ENCODE results near the gene SLC39A7.

The SLC39A7 gene

DNA sequence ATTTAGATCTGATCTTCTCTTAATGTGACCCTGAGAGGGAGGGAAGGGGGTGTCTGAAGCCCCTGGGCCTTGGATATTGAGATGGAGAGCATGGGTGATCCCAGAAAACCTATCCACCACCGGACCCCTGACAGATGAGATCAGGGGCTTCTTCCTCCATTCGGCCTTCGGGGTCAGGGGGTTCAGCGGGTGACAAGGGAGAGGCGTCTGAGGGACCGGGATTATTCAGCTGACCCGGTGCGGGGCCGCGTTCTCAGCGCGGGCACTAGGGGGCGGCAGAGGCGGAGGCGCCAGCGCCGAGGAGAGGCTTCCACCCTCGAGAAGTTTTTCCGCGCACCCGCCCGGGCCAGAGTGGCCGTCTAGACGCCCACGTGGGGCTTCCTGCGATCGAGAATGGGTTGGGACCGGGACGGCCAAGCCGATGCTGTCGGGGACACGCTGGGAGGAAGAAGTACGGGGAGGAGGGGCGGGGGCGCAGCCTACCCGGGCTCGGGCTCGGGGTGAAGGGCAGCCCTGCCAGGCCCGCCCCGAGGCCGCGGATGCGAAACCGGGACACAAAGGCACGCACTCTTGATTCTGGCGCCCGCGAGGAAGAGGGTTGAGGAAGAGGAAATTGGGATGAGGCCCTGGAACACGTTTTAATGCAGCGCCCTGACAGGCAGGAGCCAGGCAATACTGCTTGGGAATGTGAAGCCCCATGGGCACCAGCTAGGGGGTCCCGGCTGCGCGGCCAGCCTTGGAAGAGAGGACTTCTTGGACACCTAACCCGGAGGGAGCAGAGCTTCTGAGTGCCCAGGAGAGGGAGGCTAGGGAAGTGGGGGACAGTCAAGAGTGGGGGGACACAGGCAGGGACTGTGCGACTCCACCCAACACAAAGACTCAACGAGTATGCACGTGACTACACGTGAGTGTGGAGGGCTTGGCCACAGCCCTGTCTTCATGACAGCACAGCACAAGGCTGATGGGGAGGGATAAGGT is 39.0 kb upstream of the SLC39A7 start:
- peak; percentile 8 for DNase-seq (ENCODE audit: extremely low read depth, low read depth)
- peak; percentile 94 for TF ChIP-seq CTCF (IDR thresholded peaks at IDR 0.05; ENCODE audit: low read depth, low read length)

GRCh38 chr6:33163540-33163939 is 37.1 kb upstream of the SLC39A7 start:
- TF ChIP-seq CTCF (IDR thresholded peaks at IDR 0.05; ENCODE audit: low read depth, low read length): no peak
- DNase-seq (ENCODE audit: extremely low read depth, low read depth): no peak

DNA sequence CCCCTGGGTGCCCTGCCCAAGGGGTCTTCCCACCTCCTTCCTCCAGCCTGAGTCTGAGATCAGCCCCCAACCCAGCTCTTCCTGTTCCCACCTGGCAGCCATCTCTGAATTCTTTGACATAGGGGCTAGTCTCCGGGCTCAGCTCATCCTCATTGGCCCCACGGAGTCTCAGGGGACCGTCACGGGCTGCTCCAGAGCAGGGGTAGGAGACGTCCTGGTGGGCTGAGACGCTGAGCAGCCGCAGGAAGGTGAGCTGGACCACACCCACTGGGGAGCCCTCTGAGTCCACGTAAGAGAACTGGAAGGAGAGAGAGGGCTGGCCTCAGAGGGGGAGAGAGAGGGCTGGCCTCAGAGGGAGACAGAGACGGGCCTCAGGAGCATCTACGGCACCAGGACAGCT is 36.5 kb upstream of the SLC39A7 start:
- DNase-seq (ENCODE audit: extremely low read depth, low read depth): no peak
- TF ChIP-seq CTCF (IDR thresholded peaks at IDR 0.05; ENCODE audit: low read depth, low read length): no peak

DNA sequence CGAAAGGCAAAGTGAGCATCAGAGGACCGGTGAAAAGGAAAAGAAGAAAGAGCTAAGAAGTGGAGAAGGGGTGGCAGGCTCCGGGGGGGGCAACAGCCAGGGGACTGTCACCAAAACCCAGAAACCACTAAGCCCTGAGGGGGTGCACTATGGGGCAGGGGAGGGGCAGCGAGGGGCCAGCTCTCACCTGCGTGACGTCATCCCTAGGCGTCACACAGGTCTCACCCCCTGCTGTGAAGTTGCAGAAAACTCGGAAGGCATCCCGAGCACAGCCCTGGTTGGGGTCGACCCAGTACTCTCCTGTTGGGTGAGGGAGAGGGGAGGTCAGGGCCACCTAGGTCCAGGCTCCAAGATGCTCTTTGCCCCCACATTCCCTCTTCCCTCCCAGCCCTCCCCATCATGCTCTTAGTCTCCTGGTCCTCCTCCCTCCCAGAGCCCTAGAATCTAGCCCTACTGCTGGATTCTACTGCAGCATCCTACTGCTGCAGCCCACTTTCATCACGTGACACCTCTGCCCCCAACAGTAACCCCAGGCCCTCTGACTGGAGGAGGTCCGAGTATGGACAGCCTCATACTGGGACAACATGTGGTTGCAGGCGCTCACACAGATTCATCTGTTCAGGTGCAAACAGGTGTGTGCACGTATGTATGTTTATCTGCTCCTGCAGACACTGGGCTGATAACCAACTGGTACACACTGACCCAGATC is 35.8 kb upstream of the SLC39A7 start:
- DNase-seq (ENCODE audit: extremely low read depth, low read depth): no peak
- TF ChIP-seq CTCF (IDR thresholded peaks at IDR 0.05; ENCODE audit: low read depth, low read length): no peak

DNA sequence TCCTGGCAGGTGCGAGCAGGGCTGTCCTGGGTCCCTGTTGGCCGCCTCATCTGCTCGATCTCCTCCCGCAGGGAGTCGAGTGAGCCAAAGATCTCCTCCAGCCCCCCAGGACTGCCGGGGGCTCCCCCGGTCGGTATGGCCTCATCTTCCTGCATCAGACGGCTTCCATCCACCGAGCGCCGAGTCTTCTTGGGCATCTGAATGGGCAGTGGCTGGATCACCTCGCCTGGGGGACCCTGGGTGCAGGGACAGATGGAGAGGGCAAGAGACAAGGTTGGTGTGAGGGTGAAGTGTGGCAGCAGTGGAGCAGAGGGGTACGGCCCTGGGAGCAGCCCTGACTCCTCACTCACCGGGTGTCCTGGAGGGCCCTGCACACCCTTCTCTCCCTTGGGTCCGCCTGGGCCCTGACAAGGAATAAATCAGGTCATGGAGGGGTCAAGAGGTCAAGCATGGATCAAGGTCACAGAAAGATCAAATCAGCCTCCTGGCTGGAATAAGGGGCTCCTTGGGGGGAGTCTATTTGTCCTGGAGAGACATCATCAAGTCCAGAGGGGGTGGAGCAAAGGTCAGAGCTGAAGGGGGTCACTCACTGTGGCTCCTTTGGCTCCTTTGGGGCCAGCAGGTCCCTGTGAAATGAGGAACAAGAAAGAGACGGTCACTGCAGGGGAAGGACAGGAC is 34.9 kb upstream of the SLC39A7 start:
- TF ChIP-seq CTCF (IDR thresholded peaks at IDR 0.05; ENCODE audit: low read depth, low read length): no peak
- no peak for DNase-seq (ENCODE audit: extremely low read depth, low read depth)

GRCh38 chr6:33166363-33166762 is 34.3 kb upstream of the SLC39A7 start:
- no peak for DNase-seq (ENCODE audit: extremely low read depth, low read depth)
- no peak for TF ChIP-seq CTCF (IDR thresholded peaks at IDR 0.05; ENCODE audit: low read depth, low read length)
